ENCODE data around the gene SMAD2.

Gene SMAD2

DNA sequence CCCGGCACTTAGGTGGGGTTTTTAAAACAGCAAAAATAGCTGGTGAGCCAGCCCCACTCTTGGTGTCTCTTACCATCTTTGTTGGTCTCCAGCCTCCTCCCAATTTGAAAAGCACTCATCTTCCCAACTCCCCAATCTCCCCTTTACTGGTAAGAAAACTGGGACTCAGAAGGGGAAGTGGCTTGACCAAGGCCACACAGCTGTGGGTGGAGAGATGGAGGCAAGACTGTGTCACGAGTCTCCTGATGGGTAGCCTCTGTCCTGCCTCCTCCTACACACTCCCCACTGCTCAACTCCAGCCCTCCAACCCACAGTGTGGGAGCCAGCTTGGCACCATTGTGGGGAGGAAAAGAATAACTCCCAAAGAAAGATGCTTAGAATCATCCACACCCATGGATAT lies 140.4 kb downstream of the SMAD2 start:
- Histone ChIP-seq H3K9me3 (ENCODE audit: control insufficient read depth in 1 of 2, low read length in 2 of 2) (peaks cover 0 to 2% of the 10 kb centered on the region in 2 donors), H3K4me1 (ENCODE audit: control insufficient read depth in 1 of 2, insufficient read depth in 2 of 2, low read length in 2 of 2) (no peaks in the 10 kb centered on the region), H3K27me3 (ENCODE audit: control insufficient read depth in 1 of 2, insufficient read depth in 2 of 2, low read length in 2 of 2) (peaks cover 0 to 12% of the 10 kb centered on the region in 2 donors), H3K9ac (ENCODE audit: low read depth in 1 of 2, low read length in 2 of 2) (no peak overlapping the region), H3K27ac (ENCODE audit: low read depth, low read length) (no peak overlapping the region), H3K36me3 (ENCODE audit: control insufficient read depth in 1 of 2, insufficient read depth in 2 of 2, low read length in 2 of 2) (no peaks in the 10 kb centered on the region), H3K4me3 (ENCODE audit: low read depth in 1 of 2, low read length in 2 of 2) (no peak overlapping the region)

DNA sequence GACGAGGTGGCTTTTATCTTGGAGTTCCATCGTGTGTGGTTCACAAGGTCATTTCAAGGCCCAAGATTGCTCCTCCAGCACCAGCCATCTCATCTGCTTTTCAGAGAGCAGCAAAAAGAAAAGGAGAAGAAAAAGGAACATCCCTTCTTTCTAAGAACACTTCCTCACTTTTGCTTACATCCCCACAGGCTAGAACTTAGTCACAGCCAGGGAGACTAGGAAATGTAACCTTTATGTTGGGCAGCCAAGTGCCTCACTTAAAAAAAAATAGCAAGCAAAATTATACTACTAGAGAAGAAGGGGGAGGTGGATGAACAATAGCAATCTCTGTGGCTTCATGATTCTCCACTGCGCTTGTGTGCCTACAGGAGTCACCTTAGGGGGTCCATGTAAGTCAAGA lies 141.8 kb downstream of the SMAD2 start:
- Histone ChIP-seq H3K27ac (ENCODE audit: low read depth, low read length) (no peak overlapping the region), H3K4me1 (ENCODE audit: control insufficient read depth in 1 of 2, insufficient read depth in 2 of 2, low read length in 2 of 2) (no peaks in the 10 kb centered on the region), H3K36me3 (ENCODE audit: control insufficient read depth in 1 of 2, insufficient read depth in 2 of 2, low read length in 2 of 2) (no peaks in the 10 kb centered on the region), H3K9me3 (ENCODE audit: control insufficient read depth in 1 of 2, low read length in 2 of 2) (peaks cover 0 to 14% of the 10 kb centered on the region in 2 donors), H3K4me3 (ENCODE audit: low read depth in 1 of 2, low read length in 2 of 2) (no peak overlapping the region), H3K27me3 (ENCODE audit: control insufficient read depth in 1 of 2, insufficient read depth in 2 of 2, low read length in 2 of 2) (peaks cover 0 to 8% of the 10 kb centered on the region in 2 donors), H3K9ac (ENCODE audit: low read depth in 1 of 2, low read length in 2 of 2) (no peak overlapping the region)

- Histone ChIP-seq H3K4me3 (ENCODE audit: low read depth in 1 of 2, low read length in 2 of 2) (no peak overlapping the region), H3K27me3 (ENCODE audit: control insufficient read depth in 1 of 2, insufficient read depth in 2 of 2, low read length in 2 of 2) (peaks cover 0 to 1% of the 10 kb centered on the region in 2 donors), H3K9me3 (ENCODE audit: control insufficient read depth in 1 of 2, low read length in 2 of 2) (peaks cover 0 to 14% of the 10 kb centered on the region in 2 donors), H3K9ac (ENCODE audit: low read depth in 1 of 2, low read length in 2 of 2) (no peak overlapping the region), H3K36me3 (ENCODE audit: control insufficient read depth in 1 of 2, insufficient read depth in 2 of 2, low read length in 2 of 2) (no peaks in the 10 kb centered on the region), H3K27ac (ENCODE audit: low read depth, low read length) (no peak overlapping the region), H3K4me1 (ENCODE audit: control insufficient read depth in 1 of 2, insufficient read depth in 2 of 2, low read length in 2 of 2) (no peaks in the 10 kb centered on the region)
Observed at GRCh38 chr18:47781561-47781960, 148.9 kb downstream of the SMAD2 start.

GRCh38 chr18:47780011-47780725 lies 150.3 kb downstream of the SMAD2 start:
- Histone ChIP-seq H3K36me3 (ENCODE audit: control insufficient read depth in 1 of 2, insufficient read depth in 2 of 2, low read length in 2 of 2) (no peaks in the 10 kb centered on the region), H3K27ac (ENCODE audit: low read depth, low read length) (no peak overlapping the region), H3K4me3 (ENCODE audit: low read depth in 1 of 2, low read length in 2 of 2) (no peak overlapping the region), H3K9ac (ENCODE audit: low read depth in 1 of 2, low read length in 2 of 2) (no peak overlapping the region), H3K9me3 (ENCODE audit: control insufficient read depth in 1 of 2, low read length in 2 of 2) (peaks cover 0 to 13% of the 10 kb centered on the region in 2 donors), H3K4me1 (ENCODE audit: control insufficient read depth in 1 of 2, insufficient read depth in 2 of 2, low read length in 2 of 2) (no peaks in the 10 kb centered on the region), H3K27me3 (ENCODE audit: control insufficient read depth in 1 of 2, insufficient read depth in 2 of 2, low read length in 2 of 2) (peaks cover 0 to 3% of the 10 kb centered on the region in 2 donors)

DNA sequence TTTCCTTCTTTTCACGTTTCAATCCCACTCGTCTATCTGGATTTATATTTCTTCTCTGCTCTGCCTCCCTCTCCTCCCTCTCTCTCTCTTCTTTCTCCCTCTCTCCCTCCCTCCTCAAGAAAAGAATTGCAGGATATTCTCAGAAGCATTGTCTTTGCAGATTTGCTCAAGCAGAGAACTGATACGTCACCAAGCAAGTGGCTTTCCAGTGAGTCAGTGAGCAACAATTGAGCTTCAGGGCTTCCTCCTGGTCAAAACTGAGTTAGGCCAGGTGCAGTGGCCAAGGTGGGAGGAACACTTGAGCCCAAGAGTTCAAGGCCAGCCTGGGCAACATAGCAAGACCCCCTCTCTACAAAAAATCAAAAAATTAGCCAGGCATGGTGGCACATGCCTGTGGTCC lies 151.1 kb downstream of the SMAD2 start:
- Histone ChIP-seq H3K9ac (ENCODE audit: low read depth in 1 of 2, low read length in 2 of 2) (no peak overlapping the region), H3K4me1 (ENCODE audit: control insufficient read depth in 1 of 2, insufficient read depth in 2 of 2, low read length in 2 of 2) (no peaks in the 10 kb centered on the region), H3K27me3 (ENCODE audit: control insufficient read depth in 1 of 2, insufficient read depth in 2 of 2, low read length in 2 of 2) (peaks cover 0 to 3% of the 10 kb centered on the region in 2 donors)

DNA sequence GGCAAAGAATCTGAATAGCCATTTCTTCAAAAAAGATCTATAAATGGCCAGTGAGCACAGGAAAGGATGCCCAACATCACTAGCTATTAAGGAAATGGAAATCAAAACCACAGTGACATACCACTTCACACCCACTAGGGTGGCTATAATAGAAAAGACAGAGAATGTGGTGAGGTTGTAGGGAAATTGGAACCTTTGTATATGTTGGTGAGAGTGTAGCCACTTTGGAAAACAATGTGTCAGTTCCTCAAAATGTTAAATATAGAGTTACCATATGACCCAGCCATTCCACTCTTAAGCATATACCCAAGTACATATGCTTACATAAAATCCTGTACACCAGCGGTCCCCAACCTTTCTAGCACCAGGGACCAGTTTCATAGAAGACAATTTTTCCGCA lies 152.8 kb downstream of the SMAD2 start:
- no peaks in the 10 kb centered on the region for H3K36me3 ChIP-seq (ENCODE audit: control insufficient read depth in 1 of 2, insufficient read depth in 2 of 2, low read length in 2 of 2)
- no peak overlapping the region for H3K9ac ChIP-seq (ENCODE audit: low read depth in 1 of 2, low read length in 2 of 2)
- no peak overlapping the region for H3K4me3 ChIP-seq (ENCODE audit: low read depth in 1 of 2, low read length in 2 of 2)
- no peaks in the 10 kb centered on the region for H3K4me1 ChIP-seq (ENCODE audit: control insufficient read depth in 1 of 2, insufficient read depth in 2 of 2, low read length in 2 of 2)
- peaks cover 0 to 3% of the 10 kb centered on the region in 2 donors for H3K27me3 ChIP-seq (ENCODE audit: control insufficient read depth in 1 of 2, insufficient read depth in 2 of 2, low read length in 2 of 2)
- H3K27ac ChIP-seq (ENCODE audit: low read depth, low read length), result no peak overlapping the region
- H3K9me3 ChIP-seq (ENCODE audit: control insufficient read depth in 1 of 2, low read length in 2 of 2), result no peaks in the 10 kb centered on the region

More for the DNA sequence above, 151.1 kb downstream of the SMAD2 start:
- peaks cover 0 to 5% of the 10 kb centered on the region in 2 donors for H3K9me3 ChIP-seq (ENCODE audit: control insufficient read depth in 1 of 2, low read length in 2 of 2)
- H3K36me3 ChIP-seq (ENCODE audit: control insufficient read depth in 1 of 2, insufficient read depth in 2 of 2, low read length in 2 of 2), result no peaks in the 10 kb centered on the region
- H3K27ac ChIP-seq (ENCODE audit: low read depth, low read length), result no peak overlapping the region
- H3K4me3 ChIP-seq (ENCODE audit: low read depth in 1 of 2, low read length in 2 of 2), result no peak overlapping the region

GRCh38 chr18:47775961-47776360 lies 154.5 kb downstream of the SMAD2 start:
- H3K4me3 ChIP-seq (ENCODE audit: low read depth in 1 of 2, low read length in 2 of 2), result no peak overlapping the region
- no peaks in the 10 kb centered on the region for H3K4me1 ChIP-seq (ENCODE audit: control insufficient read depth in 1 of 2, insufficient read depth in 2 of 2, low read length in 2 of 2)
- peaks cover 0 to 3% of the 10 kb centered on the region in 2 donors for H3K27me3 ChIP-seq (ENCODE audit: control insufficient read depth in 1 of 2, insufficient read depth in 2 of 2, low read length in 2 of 2)
- H3K27ac ChIP-seq (ENCODE audit: low read depth, low read length), result no peak overlapping the region
- no peaks in the 10 kb centered on the region for H3K9me3 ChIP-seq (ENCODE audit: control insufficient read depth in 1 of 2, low read length in 2 of 2)
- no peaks in the 10 kb centered on the region for H3K36me3 ChIP-seq (ENCODE audit: control insufficient read depth in 1 of 2, insufficient read depth in 2 of 2, low read length in 2 of 2)
- no peak overlapping the region for H3K9ac ChIP-seq (ENCODE audit: low read depth in 1 of 2, low read length in 2 of 2)

DNA sequence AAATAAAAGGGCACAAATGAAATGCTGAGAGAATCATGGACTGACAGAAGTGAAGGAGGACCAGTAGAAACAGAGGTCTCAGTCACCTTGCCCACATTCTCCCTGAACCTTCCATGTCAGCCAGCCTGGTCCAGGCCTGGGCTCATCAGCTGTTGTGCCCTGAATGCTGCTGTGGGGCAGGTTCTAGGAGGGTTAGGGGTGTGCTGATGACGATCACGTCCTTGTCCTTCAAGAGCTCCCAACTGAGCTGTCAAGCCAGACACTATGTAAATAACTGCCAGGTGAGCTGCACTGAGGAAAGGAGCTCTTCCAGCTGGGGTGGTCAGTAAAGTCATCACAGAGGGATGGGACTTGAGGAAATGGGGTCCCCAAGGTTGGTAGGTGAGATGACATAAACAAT lies 156.5 kb downstream of the SMAD2 start:
- Histone ChIP-seq H3K27ac (ENCODE audit: low read depth, low read length) (no peak overlapping the region), H3K27me3 (ENCODE audit: control insufficient read depth in 1 of 2, insufficient read depth in 2 of 2, low read length in 2 of 2) (peaks cover 0 to 3% of the 10 kb centered on the region in 2 donors), H3K9ac (ENCODE audit: low read depth in 1 of 2, low read length in 2 of 2) (no peak overlapping the region), H3K36me3 (ENCODE audit: control insufficient read depth in 1 of 2, insufficient read depth in 2 of 2, low read length in 2 of 2) (no peaks in the 10 kb centered on the region), H3K4me3 (ENCODE audit: low read depth in 1 of 2, low read length in 2 of 2) (no peak overlapping the region), H3K9me3 (ENCODE audit: control insufficient read depth in 1 of 2, low read length in 2 of 2) (no peaks in the 10 kb centered on the region), H3K4me1 (ENCODE audit: control insufficient read depth in 1 of 2, insufficient read depth in 2 of 2, low read length in 2 of 2) (no peaks in the 10 kb centered on the region)

GRCh38 chr18:47772374-47773248 lies 157.8 kb downstream of the SMAD2 start:
- Histone ChIP-seq H3K9me3 (ENCODE audit: control insufficient read depth in 1 of 2, low read length in 2 of 2) (no peaks in the 10 kb centered on the region), H3K27me3 (ENCODE audit: control insufficient read depth in 1 of 2, insufficient read depth in 2 of 2, low read length in 2 of 2) (peaks cover 0 to 3% of the 10 kb centered on the region in 2 donors), H3K4me3 (ENCODE audit: low read depth in 1 of 2, low read length in 2 of 2) (no peak overlapping the region), H3K4me1 (ENCODE audit: control insufficient read depth in 1 of 2, insufficient read depth in 2 of 2, low read length in 2 of 2) (no peaks in the 10 kb centered on the region), H3K27ac (ENCODE audit: low read depth, low read length) (no peak overlapping the region), H3K9ac (ENCODE audit: low read depth in 1 of 2, low read length in 2 of 2) (no peak overlapping the region), H3K36me3 (ENCODE audit: control insufficient read depth in 1 of 2, insufficient read depth in 2 of 2, low read length in 2 of 2) (no peaks in the 10 kb centered on the region)

DNA sequence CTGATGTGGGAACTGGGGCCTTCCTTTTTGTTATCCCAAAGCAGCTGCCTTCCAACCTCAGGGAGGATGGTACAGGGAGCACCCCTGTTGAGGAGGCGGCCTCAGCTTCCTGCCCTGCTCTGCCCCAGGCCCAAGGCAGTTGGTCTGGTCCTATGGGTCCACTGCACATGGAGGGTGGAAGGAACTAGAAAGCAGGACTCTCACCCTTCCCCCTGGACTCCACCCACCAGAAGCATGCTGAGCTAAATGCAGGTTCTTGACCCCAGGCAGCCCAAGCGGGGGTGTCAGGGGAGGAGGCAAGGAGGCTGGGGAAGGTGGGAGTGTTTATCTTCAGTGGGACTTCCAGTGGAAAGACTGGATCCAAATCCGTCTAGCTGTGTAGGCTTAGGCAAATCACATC lies 158.5 kb downstream of the SMAD2 start:
- Histone ChIP-seq H3K9me3 (ENCODE audit: control insufficient read depth in 1 of 2, low read length in 2 of 2) (no peaks in the 10 kb centered on the region), H3K4me1 (ENCODE audit: control insufficient read depth in 1 of 2, insufficient read depth in 2 of 2, low read length in 2 of 2) (no peaks in the 10 kb centered on the region), H3K4me3 (ENCODE audit: low read depth in 1 of 2, low read length in 2 of 2) (no peak overlapping the region), H3K36me3 (ENCODE audit: control insufficient read depth in 1 of 2, insufficient read depth in 2 of 2, low read length in 2 of 2) (no peaks in the 10 kb centered on the region), H3K27me3 (ENCODE audit: control insufficient read depth in 1 of 2, insufficient read depth in 2 of 2, low read length in 2 of 2) (peaks cover 0 to 3% of the 10 kb centered on the region in 2 donors), H3K27ac (ENCODE audit: low read depth, low read length) (no peak overlapping the region), H3K9ac (ENCODE audit: low read depth in 1 of 2, low read length in 2 of 2) (no peak overlapping the region)

Data from duodenal mucosa (tissue), 2 donors.